Stimulated activated CD8-positive, alpha-beta memory T cell treated with anti-CD3 and anti-CD28 coated beads, Interleukin-15, amount 100 ng/mL, for 24 hours (primary cell): Measurements from ENCODE around the gene MELTF.
A peak's percentile ranks its signal among the peaks of the same experiment; 100 is the strongest.

Source experiments
- DNase-seq: peaks from one replicate; pipeline ENCODE4 v3.0.0-alpha.2; 2020; ENCODE audit warnings: low read depth

MELTF gene

DNA sequence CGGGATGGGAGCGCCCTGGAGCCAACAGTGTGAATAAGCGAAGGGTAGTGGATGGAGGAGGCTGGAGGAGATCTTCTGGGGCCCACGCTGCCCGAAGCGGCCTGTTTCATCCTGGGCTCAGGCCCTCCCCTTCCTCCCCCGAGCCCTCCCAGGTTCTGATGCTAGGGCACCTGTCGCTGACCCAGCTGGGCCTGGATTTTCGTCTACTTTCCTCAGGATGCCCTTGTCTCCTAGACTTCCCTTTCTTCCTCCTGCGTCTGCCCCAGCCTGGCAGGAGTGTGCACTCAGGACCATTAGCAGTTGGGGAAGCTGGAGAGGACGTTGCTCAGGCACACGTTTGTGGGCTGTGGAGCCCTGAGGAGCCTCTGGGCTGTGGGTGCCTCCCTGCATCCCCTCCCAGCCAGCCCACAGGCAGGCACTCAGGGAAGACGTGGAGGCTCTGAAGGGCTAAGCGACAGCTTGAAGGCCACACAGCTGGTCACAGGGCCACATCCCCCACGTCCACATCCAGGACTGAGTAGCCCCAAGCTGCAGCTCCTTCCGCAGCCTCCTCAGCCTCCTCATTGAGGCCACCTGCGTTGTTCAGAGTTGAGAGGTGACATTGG lies 37.1 kb downstream of the MELTF start:
- DNase-seq, result no peak

DNA sequence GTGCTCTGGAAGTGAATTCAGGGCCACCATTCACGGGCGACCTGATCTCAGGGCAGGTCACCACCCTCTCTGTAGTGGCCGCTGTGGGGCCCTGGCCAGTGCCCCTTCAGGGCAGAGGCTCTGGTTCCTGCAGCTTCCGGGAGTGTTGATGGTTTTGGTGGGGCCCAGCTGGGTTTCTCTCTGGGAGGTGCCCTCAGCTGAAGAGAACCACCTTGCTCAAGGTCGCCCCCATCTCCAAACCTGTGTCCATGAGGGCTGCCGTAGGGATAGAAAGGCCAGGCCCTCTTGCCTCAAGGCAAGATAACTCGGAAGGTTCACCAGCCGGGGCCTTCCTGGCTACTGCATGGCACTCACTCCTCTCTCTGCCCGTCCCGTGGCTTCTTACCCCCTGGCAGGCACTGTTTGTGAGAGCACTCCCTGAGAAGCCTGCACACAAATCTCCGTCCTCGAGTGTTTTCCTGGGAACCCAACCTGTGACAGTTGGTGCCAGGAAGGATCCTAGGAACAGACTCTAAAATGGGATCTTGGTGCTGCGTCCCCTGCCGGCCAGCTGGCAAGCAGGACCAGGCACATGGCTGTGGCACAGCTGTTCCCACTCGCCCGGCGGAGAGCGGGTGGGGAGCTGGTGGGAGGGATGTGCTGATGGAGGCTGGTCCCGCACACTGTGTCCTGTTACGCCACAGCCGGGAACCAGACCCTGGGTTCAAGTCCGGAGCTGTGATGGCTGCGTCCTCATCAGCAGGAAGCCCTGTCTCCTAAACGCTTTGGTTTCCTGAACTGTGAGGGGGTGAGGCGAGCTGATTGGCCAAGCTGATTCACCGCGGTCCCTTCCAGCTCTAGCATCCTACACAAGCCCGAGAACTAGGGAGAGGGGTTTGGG lies 37.8 kb downstream of the MELTF start:
- no peak for DNase-seq

DNA sequence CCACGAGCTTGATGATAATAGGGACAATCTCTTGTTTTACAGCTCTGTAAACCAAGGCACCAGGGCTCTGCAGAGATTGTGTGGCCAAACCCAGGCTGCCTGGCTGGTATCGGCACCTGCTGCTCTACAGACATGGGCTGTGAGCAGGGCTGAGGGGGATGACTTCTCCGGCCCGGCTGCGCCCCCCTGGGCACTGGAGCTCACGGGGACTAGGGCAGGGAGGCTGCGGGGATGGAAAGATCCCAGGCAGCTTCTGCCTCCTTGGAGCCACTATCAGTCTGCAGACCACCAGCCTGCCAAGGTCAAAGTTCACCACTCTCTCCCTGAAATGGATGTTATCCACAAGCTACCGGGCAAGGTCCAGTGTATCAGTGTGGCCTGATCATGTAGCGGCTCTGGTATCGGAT lies 39.0 kb downstream of the MELTF start:
- no peak for DNase-seq

DNA sequence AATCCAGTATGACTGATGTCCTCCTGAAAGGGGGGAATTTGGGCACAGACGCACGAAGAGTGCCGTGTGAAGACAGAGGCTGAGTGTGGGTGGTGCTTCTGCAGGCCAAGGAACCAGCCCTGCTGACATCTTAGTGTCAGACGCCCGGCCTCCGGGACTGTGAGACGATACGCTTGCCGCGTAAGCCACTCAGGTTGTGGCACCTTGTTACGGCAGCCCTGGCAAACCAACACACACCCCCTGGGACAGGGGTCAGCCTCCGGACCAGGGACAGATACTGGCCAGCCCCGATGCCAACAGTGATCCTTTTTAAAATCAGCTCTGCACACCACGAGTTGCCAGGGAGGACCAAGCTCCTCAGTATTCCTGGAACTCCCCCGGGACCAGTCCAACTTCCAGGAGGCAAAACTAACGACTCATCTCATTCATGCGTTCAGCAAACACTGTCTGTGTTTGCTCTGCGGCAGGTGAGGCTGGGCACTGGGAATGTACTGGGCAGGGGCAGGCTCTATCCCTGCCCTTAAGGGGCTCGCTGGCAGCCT lies 39.8 kb downstream of the MELTF start:
- no peak for DNase-seq

DNA sequence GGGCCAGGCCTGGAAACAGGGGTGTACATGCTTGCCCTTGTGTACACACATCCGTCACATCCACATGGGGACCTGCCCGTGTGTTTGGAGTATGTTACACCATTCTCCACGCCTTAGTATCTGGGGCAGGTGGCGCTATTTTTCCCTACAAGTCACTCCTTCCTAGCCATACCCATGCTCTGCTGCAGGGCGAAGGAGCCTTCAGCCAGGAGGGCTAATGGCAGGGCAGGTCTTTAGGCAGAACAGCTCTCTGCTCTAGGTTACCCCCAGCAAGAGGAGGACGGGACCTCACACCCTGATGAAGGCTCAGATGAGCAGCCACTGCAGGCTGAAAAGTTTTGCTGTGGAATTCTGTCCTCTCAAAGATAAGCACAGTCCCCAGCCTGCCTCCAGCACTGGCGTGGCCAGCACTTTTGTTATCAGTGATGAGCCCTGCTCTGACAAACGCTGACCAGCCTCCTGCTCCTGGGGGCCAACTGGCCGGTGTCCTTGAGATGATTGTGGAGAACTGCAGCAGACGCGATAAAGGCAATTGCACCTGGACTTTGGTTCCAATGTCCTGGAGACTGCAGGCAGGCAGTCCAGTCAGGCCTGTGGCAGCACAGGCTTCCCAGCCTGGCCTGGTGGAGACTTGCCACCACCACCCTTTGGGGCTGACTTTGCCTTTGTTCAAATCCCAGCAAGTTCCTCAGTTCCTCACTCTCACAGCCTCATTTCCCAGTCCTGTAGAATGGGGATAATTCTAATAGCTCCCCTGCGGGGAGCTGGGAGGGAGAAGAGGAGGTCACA lies 41.2 kb downstream of the MELTF start:
- DNase-seq, result no peak

DNA sequence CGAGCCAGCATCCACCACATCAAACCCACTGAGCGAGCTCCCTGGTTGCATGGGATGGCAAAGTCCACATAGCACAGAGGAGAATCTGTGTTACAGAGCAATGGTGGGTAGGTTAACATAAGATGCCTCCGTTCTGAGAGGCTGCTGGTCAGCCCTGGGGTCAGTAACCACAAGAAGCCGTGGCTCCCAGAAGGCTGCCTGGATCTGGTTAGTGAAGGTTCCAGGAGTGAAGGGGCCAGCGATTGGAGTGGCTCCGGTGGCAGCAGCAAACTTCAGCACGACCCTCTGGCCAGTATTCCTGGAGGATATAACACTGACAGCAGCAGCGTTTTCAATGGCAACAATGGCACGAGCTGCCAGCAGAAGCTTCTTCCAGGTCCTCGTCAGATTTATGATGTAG lies 42.6 kb downstream of the MELTF start:
- no peak for DNase-seq

DNA sequence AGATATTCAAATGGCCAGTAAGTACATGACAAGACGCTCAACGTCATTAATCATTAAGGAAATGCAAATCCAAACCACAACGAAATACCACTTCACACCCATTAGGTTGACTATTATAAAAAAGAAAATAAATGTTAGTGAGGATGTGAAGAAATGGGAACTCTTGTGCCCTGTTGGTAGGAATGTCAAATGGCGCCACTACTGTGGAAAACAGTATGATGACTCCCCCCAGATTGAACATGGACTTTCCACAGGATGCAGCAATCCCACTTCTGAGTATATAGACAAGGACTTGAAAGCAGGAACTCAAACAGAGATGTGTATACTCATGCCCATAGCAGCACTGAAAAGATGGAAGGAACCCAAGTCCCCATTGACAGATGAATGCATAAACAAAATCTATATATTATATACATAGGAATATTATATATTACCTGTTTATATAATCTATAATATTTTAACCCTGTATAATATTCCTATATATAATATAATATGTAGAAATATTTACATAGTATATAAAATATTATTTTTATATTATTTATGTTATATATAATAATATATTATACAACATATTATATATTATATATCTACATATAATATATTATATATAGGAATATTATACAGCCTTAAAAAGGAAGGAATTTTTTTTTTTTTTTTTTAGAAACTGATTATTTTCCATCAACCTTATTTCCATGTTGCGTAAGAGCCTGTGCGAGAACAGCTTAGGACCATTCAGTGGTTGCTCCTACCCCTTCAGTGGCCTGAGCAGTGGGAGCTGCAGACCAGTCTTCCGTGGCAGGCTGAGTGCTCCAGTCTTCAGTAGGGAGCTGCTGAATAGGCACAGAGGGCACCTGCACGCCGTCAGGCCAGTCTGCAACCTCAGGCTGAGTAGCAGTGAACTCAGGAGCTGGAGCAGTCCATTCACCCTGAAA lies 43.4 kb downstream of the MELTF start:
- DNase-seq, result no peak

DNA sequence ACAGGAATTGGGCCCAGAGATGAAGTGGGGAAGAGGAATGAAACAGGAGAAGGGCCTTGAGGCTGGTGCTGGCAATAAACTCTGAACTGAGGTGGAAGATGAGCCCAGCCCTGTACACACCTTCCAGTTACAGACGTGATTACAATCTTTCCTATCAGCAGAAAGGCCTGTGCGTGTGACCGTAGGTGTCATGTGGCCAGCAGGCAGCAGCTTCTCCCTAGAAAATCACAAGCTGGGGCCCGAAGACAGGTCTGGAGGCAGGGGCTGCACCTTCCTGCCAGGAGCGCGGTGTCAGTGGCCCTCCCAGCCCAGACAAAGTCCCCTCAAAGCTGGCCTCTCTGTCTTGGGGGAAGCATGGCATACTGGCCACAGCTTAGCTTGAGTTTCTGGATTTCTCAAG lies 44.3 kb downstream of the MELTF start:
- no peak for DNase-seq

DNA sequence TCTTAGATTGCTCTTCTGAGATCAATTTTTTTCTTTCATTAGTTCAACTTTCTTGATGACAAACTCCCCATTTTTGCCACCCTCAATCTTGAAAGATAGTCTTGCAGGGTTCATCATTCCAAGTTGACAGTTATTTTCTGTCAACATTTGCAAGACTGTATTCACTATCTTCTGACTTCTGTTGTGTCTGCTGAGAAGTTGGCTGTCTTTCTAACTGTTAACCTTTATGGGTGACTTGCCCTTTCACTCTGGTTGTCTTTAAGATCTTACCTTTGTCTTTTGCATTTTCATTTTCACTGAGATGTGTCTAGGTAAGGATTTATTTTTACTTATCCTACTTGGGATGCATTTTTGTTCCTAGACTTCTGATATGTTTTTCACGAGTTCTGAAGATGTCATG lies 46.4 kb downstream of the MELTF start:
- DNase-seq, result no peak

DNA sequence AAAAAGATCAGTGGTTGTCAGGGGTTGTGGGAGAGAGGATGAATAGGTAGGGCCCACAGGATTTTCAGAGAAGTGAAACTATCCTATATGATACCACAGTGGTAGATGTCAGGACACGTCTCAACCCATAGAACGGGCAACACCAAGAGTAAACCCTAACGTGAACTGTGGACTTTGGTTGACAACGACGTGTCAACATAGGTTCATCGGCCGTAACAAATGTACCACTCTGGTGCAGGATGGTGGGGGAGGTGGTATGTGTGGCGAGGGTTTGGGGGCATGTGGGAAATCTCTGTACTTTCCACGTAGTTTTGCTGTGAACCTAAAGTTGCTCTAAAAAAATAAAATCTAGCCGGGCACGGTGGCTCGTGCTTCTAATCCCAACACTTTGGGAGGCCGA lies 48.0 kb downstream of the MELTF start:
- no peak for DNase-seq

DNA sequence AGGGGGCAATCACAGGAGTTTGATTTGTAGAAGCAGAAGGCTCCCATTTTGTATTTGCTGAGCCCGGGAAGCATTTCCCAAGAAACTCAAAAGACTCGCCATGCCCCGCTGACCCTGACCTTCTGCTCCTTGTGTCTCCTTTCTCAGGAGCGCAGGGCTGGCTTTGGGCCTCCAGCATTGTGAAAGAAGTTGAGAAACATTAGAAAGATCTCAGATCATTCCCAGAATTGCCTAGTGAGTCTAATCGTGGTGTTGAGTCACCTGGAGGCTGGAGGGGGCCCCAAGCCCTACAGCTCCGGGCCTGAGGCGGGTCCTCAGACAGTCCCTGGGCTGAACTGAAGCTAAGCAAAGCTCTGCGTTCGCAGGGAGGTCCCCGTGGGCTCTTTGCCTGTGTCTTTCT lies 50.1 kb downstream of the MELTF start:
- no peak for DNase-seq

DNA sequence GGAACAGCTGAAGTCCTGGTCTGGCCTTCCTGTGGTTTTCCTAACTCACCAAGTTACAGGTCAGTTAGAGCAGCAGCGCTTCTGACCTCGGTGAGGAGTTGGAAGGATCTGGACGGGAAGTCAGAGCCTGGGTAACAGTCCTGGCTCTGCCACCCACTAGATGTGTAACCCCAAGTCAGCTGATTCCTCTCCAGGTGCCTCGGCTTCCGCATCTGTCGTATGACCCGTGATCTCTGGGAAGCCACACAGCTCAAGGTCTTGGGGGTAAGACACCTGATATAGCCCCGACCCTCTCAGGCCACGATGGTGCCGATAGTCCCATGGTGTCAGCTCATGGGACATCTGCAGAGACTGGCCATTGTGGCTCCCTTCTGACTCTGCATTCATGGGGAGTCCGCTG lies 52.7 kb downstream of the MELTF start:
- DNase-seq, result no peak

DNA sequence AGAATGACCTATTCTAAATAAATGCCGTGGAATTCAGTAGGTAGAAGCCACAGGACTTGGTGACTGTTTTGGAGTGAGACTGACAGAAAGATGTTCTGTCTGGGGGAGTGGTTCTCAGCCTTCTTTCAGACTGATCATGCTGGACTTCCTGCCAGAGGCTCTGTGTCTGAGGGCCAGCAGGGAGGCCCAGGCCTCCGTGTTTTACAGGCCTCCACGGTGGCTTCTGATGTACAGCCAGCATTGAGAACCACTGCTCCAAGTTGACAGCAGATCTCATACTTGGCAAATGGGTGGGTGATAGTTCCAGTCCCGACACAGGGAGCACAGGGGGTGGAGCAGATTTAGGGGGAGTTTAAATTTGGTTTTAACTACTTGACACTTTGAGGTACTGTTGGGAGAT lies 54.3 kb downstream of the MELTF start:
- DNase-seq, result no peak

DNA sequence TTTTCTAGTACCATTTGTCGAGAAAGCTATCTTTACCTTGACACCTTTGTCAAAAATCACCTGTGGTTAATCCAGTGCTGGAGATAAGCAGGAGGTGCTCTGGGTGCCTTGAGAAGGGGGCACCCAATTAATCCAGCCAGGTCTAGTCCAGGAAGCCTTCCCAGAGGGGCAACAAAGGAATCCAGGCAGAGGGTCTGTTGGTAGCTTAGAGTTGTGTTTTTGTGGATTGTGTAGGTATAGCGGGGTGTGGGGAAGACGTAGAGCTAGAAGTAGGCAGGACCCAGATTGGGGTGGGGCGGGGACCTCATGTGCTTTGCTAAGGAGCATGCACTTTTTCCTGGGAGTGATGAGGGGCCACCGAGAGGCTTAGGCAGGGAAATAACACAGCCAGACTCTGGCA lies 55.0 kb downstream of the MELTF start:
- no peak for DNase-seq

DNA sequence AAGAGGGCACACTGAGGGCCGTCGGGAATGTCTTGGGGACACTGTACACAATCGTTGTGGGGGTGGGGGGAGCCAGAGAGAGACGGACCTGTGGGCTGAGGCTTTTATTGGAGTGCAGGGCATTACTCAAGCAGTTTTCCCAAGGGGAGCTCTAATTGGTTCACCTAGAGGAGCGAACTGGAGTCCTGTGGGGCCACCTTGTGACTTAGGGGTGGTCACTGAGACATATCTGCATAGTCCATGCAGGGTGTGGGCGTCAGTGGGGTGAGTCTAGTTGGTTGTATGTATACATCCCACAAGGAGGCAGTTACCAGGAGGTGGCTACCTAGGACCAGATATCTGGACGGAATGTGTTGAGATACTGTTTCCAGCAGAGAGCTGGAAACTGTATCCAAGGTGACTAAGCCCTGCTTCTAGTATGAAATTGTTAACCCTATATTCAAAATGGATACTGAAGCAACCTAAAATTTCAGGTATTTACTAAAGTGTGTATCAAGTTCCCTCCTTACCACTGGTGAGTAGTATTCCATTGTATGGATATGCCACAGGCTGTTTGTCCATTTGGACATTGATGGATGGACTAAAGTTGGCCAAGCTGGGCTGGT lies 58.4 kb downstream of the MELTF start:
- no peak for DNase-seq

DNA sequence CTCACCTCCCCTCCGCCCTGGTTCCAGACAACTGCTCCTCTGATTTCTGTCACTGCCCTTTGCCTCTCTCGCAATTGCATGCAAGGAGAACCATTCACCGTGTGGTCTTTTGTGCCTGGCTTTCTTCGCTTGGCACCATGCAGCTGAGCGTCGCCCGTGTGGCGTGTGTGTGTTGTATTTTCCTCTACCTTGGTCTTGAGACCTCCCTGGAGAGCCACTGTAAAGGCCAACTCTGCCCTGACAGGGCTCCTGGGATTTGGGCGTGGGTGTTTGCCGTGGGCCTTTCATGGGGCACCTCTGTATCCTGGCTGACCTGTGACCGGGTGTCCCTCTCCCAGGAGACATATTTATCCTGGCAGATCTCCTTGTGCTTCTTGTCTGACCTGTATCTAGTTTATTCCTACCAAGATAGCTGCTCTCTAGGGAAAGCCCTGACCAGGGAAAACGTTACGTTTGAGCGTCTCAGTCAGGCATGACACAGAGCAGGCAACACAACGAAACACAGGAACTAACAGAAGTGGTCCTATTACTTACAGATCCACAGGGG lies 59.0 kb downstream of the MELTF start:
- DNase-seq, result no peak

DNA sequence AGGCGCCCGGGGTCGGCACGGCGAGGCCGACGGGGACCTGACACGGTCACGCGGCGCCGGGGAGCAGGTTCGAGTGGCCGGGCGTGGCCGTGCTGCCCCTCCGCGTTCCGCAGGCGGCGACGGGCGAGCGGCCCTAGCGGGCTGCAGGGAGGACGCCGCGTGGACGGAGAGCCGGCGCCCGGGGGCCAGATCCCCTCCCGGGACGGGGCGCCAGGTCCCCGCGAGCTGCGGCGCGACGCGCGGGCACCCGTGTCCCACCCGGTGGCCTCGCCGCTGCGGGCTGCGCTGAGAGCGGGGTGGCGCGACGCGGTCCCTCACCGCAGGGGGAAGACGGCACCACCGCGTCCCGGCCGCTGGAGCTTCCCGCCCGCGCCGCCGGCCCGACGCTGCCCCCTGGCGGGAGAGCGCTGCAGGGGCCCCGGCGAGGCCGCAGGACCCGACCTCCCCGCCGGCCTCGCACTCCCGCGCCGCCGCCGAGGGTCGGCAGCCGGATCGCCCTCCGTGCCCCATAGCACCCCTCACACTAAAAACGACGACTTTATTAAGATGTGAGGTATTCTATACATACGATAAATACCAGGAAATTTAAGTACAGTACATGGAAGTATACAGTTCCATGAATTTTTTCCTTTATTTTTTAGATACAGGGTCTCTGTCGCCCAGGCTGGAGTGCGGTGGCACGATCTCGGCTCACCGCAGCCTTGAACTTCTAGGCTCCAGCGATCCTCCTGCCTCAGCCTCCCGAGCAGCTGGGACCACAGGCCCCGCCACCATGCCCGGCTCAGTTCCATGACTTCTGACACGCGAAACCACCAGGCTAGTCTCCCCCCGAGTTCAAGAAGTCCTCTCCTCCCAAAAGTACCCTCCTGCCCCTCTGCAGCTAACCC lies 59.7 kb downstream of the MELTF start:
- peak; percentile 50 for DNase-seq

DNA sequence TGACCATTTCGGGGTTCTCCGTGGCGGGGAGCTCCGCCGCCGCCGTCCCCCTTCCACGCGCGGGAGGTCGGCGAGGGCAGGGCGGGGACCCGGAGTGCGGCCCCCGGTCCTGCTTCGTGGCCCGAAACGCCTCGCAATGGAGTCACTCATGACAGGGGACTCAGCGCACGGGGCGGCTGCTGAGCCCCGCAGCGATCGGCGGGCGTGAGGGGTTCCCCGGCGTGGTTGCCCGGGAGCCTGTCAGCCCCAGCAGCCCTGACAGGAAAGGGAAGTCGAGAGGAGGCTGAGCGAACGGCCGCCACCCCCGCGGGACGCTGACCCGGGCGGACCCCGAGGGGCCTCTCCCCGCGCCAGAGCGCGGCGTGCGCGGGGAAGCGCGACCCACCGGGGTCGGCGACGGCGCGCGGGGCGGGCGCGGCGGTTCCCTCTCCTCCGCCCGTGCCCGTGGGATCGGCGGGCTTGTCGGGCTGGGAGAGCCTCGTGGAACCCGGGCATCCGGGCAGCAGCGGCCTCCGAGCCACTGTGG lies 60.4 kb downstream of the MELTF start:
- no peak for DNase-seq
